Measurements from ENCODE around the gene HOGA1.

Gene HOGA1

DNA sequence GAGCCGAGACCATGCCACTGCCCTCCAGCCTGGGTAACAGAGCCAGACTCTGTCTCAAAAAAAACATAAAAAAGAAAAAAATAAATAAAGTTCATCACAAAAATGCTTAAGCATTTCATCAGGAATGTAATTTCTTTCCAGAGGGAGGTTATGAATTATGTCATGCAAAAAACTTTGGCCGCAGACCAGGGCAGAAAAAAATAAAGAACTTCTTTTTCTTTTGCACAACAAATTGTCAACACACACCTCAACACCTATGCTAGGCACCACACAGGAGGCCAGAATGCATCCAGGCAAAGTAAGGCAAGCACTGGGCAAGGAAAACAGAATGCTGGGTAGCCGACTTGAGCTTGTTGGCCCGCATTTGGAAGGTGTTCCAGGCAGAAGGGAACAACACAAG lies 9.2 kb downstream of the HOGA1 start:
- no peak overlapping the region for H3K4me3 ChIP-seq (ENCODE audit: low read depth, low read length)
- DNase-seq (ENCODE audit: low read depth): no peak
- TF ChIP-seq POLR2A (IDR thresholded peaks at IDR 0.05; ENCODE audit: extremely low read depth, insufficient read length): no peak
- TF ChIP-seq MAX (IDR thresholded peaks at IDR 0.05; ENCODE audit: low read depth, low read length): no peak
- no peak for TF ChIP-seq CTCF (IDR thresholded peaks at IDR 0.05; ENCODE audit: low read depth, low read length)

GRCh38 chr10:97596101-97597082 lies 12.2 kb downstream of the HOGA1 start:
- DNase-seq (ENCODE audit: low read depth): no peak
- H3K4me3 ChIP-seq (ENCODE audit: low read depth, low read length): no peak overlapping the region
- TF ChIP-seq MAX (IDR thresholded peaks at IDR 0.05; ENCODE audit: low read depth, low read length) (no peak), POLR2A (IDR thresholded peaks at IDR 0.05; ENCODE audit: extremely low read depth, insufficient read length) (no peak), CTCF (IDR thresholded peaks at IDR 0.05; ENCODE audit: low read depth, low read length) (no peak), MYC (IDR thresholded peaks at IDR 0.05; ENCODE audit: low read depth, low read length) (no peak)

GRCh38 chr10:97597778-97598177 lies 13.6 kb downstream of the HOGA1 start:
- no peak overlapping the region for H3K4me3 ChIP-seq (ENCODE audit: low read depth, low read length)
- TF ChIP-seq CTCF (IDR thresholded peaks at IDR 0.05; ENCODE audit: low read depth, low read length) (no peak), MAX (IDR thresholded peaks at IDR 0.05; ENCODE audit: low read depth, low read length) (no peak), POLR2A (IDR thresholded peaks at IDR 0.05; ENCODE audit: extremely low read depth, insufficient read length) (no peak)
- DNase-seq (ENCODE audit: low read depth): no peak

GRCh38 chr10:97598407-97599271 lies 14.4 kb downstream of the HOGA1 start:
- TF ChIP-seq POLR2A (IDR thresholded peaks at IDR 0.05; ENCODE audit: extremely low read depth, insufficient read length): no peak
- TF ChIP-seq MAX (IDR thresholded peaks at IDR 0.05; ENCODE audit: low read depth, low read length): no peak
- DNase-seq (ENCODE audit: low read depth): no peak
- H3K4me3 ChIP-seq (ENCODE audit: low read depth, low read length): no peak overlapping the region

DNA sequence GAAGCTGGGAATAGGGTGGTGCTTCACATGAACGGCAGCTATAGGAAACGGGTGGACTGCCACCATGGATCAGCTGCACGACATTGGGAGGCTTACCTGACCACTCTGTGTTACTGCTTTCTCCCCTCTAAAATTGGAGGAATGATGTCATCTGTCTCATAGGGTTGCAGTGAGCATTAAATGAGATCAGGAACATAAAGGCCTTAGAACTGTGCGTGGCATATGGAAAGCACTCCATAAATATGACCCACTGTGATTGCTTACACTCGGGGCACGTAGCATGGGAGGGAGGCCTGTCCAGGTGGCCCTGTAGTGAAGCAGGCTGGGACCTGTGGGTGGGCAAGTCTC lies 15.1 kb downstream of the HOGA1 start:
- TF ChIP-seq CTCF (IDR thresholded peaks at IDR 0.05; ENCODE audit: low read depth, low read length) (no peak), POLR2A (IDR thresholded peaks at IDR 0.05; ENCODE audit: extremely low read depth, insufficient read length) (no peak)
- no peak overlapping the region for H3K4me3 ChIP-seq (ENCODE audit: low read depth, low read length)
- no peak for DNase-seq (ENCODE audit: low read depth)

DNA sequence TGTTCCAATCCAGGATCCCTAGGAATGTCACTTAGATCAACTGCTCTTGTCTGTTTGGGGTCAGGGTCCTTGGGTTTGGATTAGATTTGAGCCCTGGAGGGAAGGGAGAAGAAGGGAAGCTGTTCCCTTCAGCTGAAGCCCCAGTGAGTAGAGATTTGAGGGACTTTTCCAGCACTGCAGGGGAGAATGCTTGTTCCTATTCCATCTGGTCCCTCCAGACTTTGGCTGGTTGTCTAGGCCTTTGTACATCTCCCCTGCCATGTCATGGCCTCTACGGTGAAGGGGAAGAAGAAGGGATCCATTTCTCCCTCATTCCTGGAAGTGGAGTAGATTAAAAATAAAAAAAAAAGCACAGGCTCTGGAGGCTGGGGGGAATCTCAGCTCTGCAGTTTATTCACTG lies 16.4 kb downstream of the HOGA1 start:
- no peak for DNase-seq (ENCODE audit: low read depth)
- no peak for TF ChIP-seq MAX (IDR thresholded peaks at IDR 0.05; ENCODE audit: low read depth, low read length)
- TF ChIP-seq MYC (IDR thresholded peaks at IDR 0.05; ENCODE audit: low read depth, low read length): no peak
- no peak for TF ChIP-seq POLR2A (IDR thresholded peaks at IDR 0.05; ENCODE audit: extremely low read depth, insufficient read length)
- TF ChIP-seq CTCF (IDR thresholded peaks at IDR 0.05; ENCODE audit: low read depth, low read length): no peak
- no peak overlapping the region for H3K4me3 ChIP-seq (ENCODE audit: low read depth, low read length)
